HFF-Myc (cell line): ENCODE measurements around the gene DPPA3.

Source experiments
- DNase-seq: peaks from one replicate; pipeline ENCODE4 v3.0.0-alpha.2; 2011; ENCODE audit warnings: low read depth; ENCODE audit errors: extremely low read depth
- H3K4me3 ChIP-seq: replicated peaks from 2 replicates; pipeline ENCODE4 v1.5.1; 2011; ENCODE audit warnings: low read depth, mild to moderate bottlenecking, control low read depth, low read length
- CTCF ChIP-seq: IDR thresholded peaks from 2 replicates; pipeline ENCODE4 v1.5.1; 2012; ENCODE audit warnings: mild to moderate bottlenecking, low read depth, low read length, control low read depth; ENCODE audit errors: missing control alignments

The DPPA3 gene

GRCh38 chr12:7679251-7680045 lies 31.8 kb upstream of the DPPA3 start:
- TF ChIP-seq CTCF = no peak

GRCh38 chr12:7681535-7681934 lies 29.7 kb upstream of the DPPA3 start:
- no peak for DNase-seq
- H3K4me3 ChIP-seq = no peak overlapping the region
- no peak for TF ChIP-seq CTCF

More at GRCh38 chr12:7679251-7680045, 31.8 kb upstream of the DPPA3 start:
- DNase-seq = no peak
- no peak overlapping the region for H3K4me3 ChIP-seq

- H3K4me3 ChIP-seq = no peak overlapping the region
- no peak for DNase-seq
- TF ChIP-seq CTCF = no peak
These were observed 17.4 kb upstream of the DPPA3 start for GRCh38 chr12:7693793-7694192.

GRCh38 chr12:7694556-7695236 lies 16.5 kb upstream of the DPPA3 start:
- no peak overlapping the region for H3K4me3 ChIP-seq
- TF ChIP-seq CTCF = no peak

GRCh38 chr12:7695237-7695560 lies 16.0 kb upstream of the DPPA3 start:
- DNase-seq = no peak
- no peak overlapping the region for H3K4me3 ChIP-seq
- no peak for TF ChIP-seq CTCF

More at GRCh38 chr12:7694556-7695236, 16.5 kb upstream of the DPPA3 start:
- DNase-seq = no peak

GRCh38 chr12:7695566-7696197 lies 15.6 kb upstream of the DPPA3 start, which contains the start of gene GDF3:
TSS of gene GDF3 (minus strand) at chr12:7695775. CDS start at chr12:7695728, 47 bp downstream.
- TF ChIP-seq CTCF = no peak
- DNase-seq = no peak
- no peak within 1 kb of the TSS for H3K4me3 ChIP-seq
